Measurements from ENCODE around the gene CA10. TPM values are rescaled to one million over a fixed set of nuclear protein-coding genes. Genes with fewer than 3 reads are reported as not detected.

The CA10 gene
- total and polyA plus RNA-seq, 2 donors (not counting 3 experiments of a cell fraction or from before 2014, with no cell fraction given): not detected

DNA sequence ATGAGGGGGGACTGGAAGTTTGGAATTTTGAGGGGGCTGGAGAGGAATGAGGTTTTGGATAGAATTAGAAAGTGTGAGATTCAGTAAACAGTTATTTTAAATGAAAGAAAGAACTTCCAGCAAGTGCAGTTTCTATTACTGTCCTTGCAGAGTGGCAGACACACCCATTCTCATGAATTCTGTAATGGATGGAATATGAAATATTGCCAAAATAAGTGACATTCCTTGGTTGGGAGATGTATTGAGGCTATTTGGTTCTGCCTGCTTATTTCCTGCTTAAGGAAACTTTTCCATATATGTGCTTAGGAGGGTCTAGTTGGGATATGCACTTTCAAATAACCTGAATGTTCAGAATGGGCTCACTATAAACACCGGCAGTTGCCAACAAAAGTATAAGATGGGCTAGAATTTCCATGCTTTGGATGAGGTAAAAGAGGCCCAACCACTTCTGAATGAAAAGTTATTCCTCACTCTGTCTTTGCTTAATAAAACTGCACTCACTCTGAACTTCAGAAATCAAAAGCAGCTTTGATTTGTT is 434.4 kb downstream of the CA10 start:
- Histone ChIP-seq H3K9me3 (replicated peaks; ENCODE audit: control insufficient read depth, insufficient read depth, low read length) (no peaks in the 10 kb centered on the region), H3K9me1 (replicated peaks; ENCODE audit: control insufficient read depth, extremely low read depth, insufficient read depth, low read length) (no peaks in the 10 kb centered on the region), H3K9ac (replicated peaks; ENCODE audit: extremely low read depth, insufficient read depth, low read length) (no peak overlapping the region), H3K4me2 (ENCODE audit: insufficient read depth, low read length) (no peak overlapping the region), H3K4me3 (replicated peaks in 1 of 3; ENCODE audit: insufficient read depth in 1 of 3, low read depth in 1 of 3, low read length in 3 of 3) (no peak overlapping the region), H3K27ac (ENCODE audit: insufficient read depth, low read depth, low read length) (no peak overlapping the region), H4K20me1 (replicated peaks; ENCODE audit: control insufficient read depth, extremely low read depth, insufficient read depth, low read length) (no peaks in the 10 kb centered on the region), H3K27me3 (ENCODE audit: control insufficient read depth in 2 of 2, insufficient read depth in 2 of 2, low read length in 2 of 2) (no peaks in the 10 kb centered on the region), H2AFZ (ENCODE audit: low read depth, low read length) (no peak overlapping the region), H3K4me1 (ENCODE audit: control insufficient read depth, extremely low read depth, insufficient read depth, low read length) (no peaks in the 10 kb centered on the region), H3K79me2 (ENCODE audit: control insufficient read depth, insufficient read depth, low read length) (no peaks in the 10 kb centered on the region), H3K36me3 (ENCODE audit: control insufficient read depth in 2 of 2, extremely low read depth in 1 of 2, insufficient read depth in 2 of 2, low read length in 2 of 2) (no peaks in the 10 kb centered on the region)
- DNase-seq (ENCODE audit: low read depth, low spot score) (no peak), FAIRE-seq (no peak)
- no TSS peak for BruUV-seq (replicated peaks)
- no peak for TF ChIP-seq GATA2 (IDR thresholded peaks at IDR 0.05; ENCODE audit: insufficient read depth, insufficient read length, low read depth, low read length)
- no peak for TF ChIP-seq POLR2A (IDR thresholded peaks at IDR 0.05; ENCODE audit: low read depth, low read length)
- no peak for TF ChIP-seq POLR2AphosphoS5 (IDR thresholded peaks at IDR 0.05; ENCODE audit: insufficient read depth, low read depth, low read length)
- no peak for TF ChIP-seq FOS (IDR thresholded peaks at IDR 0.05; ENCODE audit: borderline replicate concordance, insufficient read depth, low read length)
- TF ChIP-seq, protein P1, sequence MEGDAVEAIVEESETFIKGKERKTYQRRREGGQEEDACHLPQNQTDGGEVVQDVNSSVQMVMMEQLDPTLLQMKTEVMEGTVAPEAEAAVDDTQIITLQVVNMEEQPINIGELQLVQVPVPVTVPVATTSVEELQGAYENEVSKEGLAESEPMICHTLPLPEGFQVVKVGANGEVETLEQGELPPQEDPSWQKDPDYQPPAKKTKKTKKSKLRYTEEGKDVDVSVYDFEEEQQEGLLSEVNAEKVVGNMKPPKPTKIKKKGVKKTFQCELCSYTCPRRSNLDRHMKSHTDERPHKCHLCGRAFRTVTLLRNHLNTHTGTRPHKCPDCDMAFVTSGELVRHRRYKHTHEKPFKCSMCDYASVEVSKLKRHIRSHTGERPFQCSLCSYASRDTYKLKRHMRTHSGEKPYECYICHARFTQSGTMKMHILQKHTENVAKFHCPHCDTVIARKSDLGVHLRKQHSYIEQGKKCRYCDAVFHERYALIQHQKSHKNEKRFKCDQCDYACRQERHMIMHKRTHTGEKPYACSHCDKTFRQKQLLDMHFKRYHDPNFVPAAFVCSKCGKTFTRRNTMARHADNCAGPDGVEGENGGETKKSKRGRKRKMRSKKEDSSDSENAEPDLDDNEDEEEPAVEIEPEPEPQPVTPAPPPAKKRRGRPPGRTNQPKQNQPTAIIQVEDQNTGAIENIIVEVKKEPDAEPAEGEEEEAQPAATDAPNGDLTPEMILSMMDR (IDR thresholded peaks at IDR 0.05; ENCODE audit: extremely low read depth in 1 of 2, insufficient read depth in 1 of 2, low read depth in 1 of 2, low read length in 2 of 2): no peak
- POLR2A ChIA-PET: no interaction called here
- dilution Hi-C loops (cut with MboI; ENCODE audit: extremely low pct_ligation_motif_present, low sequenced_read_pairs): no loop called here
- CTCF ChIA-PET: no interaction called here
- intact Hi-C loops (cut with micrococcal nuclease): no loop called here

DNA sequence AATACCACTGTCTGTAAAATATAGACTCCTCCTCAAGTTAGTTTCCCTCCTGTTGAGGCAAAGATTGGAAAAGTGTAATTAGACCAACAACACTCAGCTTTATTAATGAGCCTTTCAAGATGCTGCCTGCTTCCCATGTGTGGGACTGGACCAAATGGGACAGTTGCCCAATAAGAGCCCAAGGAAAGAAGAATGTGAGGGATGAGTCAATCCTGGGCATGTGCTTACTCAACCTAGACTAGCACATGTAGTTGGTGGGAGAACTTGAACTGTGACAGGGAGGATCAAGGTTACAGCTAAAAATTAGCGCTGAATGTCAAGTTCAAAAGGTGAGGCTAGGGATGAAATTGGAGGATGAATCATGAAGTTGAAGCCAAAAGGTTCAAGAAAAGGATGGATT is 435.5 kb downstream of the CA10 start:
- POLR2A ChIA-PET: no interaction called here
- DNase-seq (ENCODE audit: low read depth, low spot score) (no peak), FAIRE-seq (no peak)
- Histone ChIP-seq H3K27ac (ENCODE audit: insufficient read depth, low read depth, low read length) (no peak overlapping the region), H3K36me3 (ENCODE audit: control insufficient read depth in 2 of 2, extremely low read depth in 1 of 2, insufficient read depth in 2 of 2, low read length in 2 of 2) (no peaks in the 10 kb centered on the region), H3K79me2 (ENCODE audit: control insufficient read depth, insufficient read depth, low read length) (no peaks in the 10 kb centered on the region), H4K20me1 (replicated peaks; ENCODE audit: control insufficient read depth, extremely low read depth, insufficient read depth, low read length) (no peaks in the 10 kb centered on the region), H3K4me1 (ENCODE audit: control insufficient read depth, extremely low read depth, insufficient read depth, low read length) (no peaks in the 10 kb centered on the region), H3K9me1 (replicated peaks; ENCODE audit: control insufficient read depth, extremely low read depth, insufficient read depth, low read length) (no peaks in the 10 kb centered on the region), H2AFZ (ENCODE audit: low read depth, low read length) (no peak overlapping the region), H3K9me3 (replicated peaks; ENCODE audit: control insufficient read depth, insufficient read depth, low read length) (no peaks in the 10 kb centered on the region), H3K4me3 (replicated peaks in 1 of 3; ENCODE audit: insufficient read depth in 1 of 3, low read depth in 1 of 3, low read length in 3 of 3) (no peak overlapping the region), H3K4me2 (ENCODE audit: insufficient read depth, low read length) (no peak overlapping the region), H3K9ac (replicated peaks; ENCODE audit: extremely low read depth, insufficient read depth, low read length) (no peak overlapping the region), H3K27me3 (ENCODE audit: control insufficient read depth in 2 of 2, insufficient read depth in 2 of 2, low read length in 2 of 2) (no peaks in the 10 kb centered on the region)
- intact Hi-C loops (cut with micrococcal nuclease) (no loop called here), dilution Hi-C loops (cut with MboI; ENCODE audit: extremely low pct_ligation_motif_present, low sequenced_read_pairs) (no loop called here)
- CTCF ChIA-PET: no interaction called here
- no TSS peak for BruUV-seq (replicated peaks)
- TF ChIP-seq, protein P2, sequence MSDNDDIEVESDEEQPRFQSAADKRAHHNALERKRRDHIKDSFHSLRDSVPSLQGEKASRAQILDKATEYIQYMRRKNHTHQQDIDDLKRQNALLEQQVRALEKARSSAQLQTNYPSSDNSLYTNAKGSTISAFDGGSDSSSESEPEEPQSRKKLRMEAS (IDR thresholded peaks at IDR 0.05; ENCODE audit: insufficient read depth, insufficient read length): no peak
- TF ChIP-seq MYC (IDR thresholded peaks at IDR 0.05; ENCODE audit: low read depth, low read length) (no peak), JUN (IDR thresholded peaks at IDR 0.05; ENCODE audit: borderline replicate concordance, insufficient read depth, insufficient read length, low read depth) (no peak), FOS (IDR thresholded peaks at IDR 0.05; ENCODE audit: borderline replicate concordance, insufficient read depth, low read length) (no peak), POLR2A (IDR thresholded peaks at IDR 0.05; ENCODE audit: low read depth, low read length) (no peak), GATA2 (IDR thresholded peaks at IDR 0.05; ENCODE audit: insufficient read depth, insufficient read length, low read depth, low read length) (no peak), POLR2AphosphoS5 (IDR thresholded peaks at IDR 0.05; ENCODE audit: insufficient read depth, low read depth, low read length) (no peak), EZH2 (IDR thresholded peaks at IDR 0.05; ENCODE audit: borderline replicate concordance, low read depth, low read length, severe bottlenecking) (no peak)
- TF ChIP-seq, protein P1 (IDR thresholded peaks at IDR 0.05; ENCODE audit: extremely low read depth in 1 of 2, insufficient read depth in 1 of 2, low read depth in 1 of 2, low read length in 2 of 2): no peak
